ENCODE data around the gene PKP4. TPM values are rescaled to one million over a fixed set of nuclear protein-coding genes. Genes with fewer than 3 reads are reported as not detected.
"Not testable (repeated sequence)": the region's sequence is repeated elsewhere in the genome, so short reads cannot be mapped to it uniquely, and the experiment has no call there.

PKP4 gene
- total RNA-seq = 25.0 TPM
- polyA plus RNA-seq (ENCODE audit: insufficient read depth in 1 of 8, insufficient read length in 8 of 8, low replicate concordance in 1 of 8) = 10 to 100 TPM; 22.8 to 31.1 (median 24.7) TPM
- long read RNA-seq, donor 1, partial matches to known transcripts = 0 of 1 reads
- long read RNA-seq, donor 1, other reads (novel, unspliced or antisense) = 0 of 1 reads
- long read RNA-seq, donor 2 = 0 reads
- long read RNA-seq, donor 3, partial matches to known transcripts = 0 of 4 reads
- long read RNA-seq, donor 3, other reads (novel, unspliced or antisense) = 0 of 4 reads
- long read RNA-seq, donor 4 = 0 reads
- long read RNA-seq, donor 5, partial matches to known transcripts = 38 of 39 reads
- long read RNA-seq, donor 5, other reads (novel, unspliced or antisense) = 0 of 39 reads
- long read RNA-seq, donor 6, partial matches to known transcripts = 0 of 11 reads
- long read RNA-seq, donor 6, other reads (novel, unspliced or antisense) = 11 of 11 reads
- long read RNA-seq, donor 7, full-length matches to known transcripts = 5 of 29 reads
- long read RNA-seq, donor 7, partial matches to known transcripts = 24 of 29 reads
- long read RNA-seq, donor 7, other reads (novel, unspliced or antisense) = 0 of 29 reads
- long read RNA-seq, donor 8 = 0 reads
- long read RNA-seq, donor 9, partial matches to known transcripts = 0 of 2 reads
- long read RNA-seq, donor 9, other reads (novel, unspliced or antisense) = 0 of 2 reads
- long read RNA-seq, donor 10, partial matches to known transcripts = 0 of 2 reads
- long read RNA-seq, donor 10, other reads (novel, unspliced or antisense) = 0 of 2 reads
- long read RNA-seq, donor 11, partial matches to known transcripts = 0 of 2 reads
- long read RNA-seq, donor 11, other reads (novel, unspliced or antisense) = 0 of 2 reads

GRCh38 chr2:158456309-158457066, at the start of gene PKP4, which contains the start of gene CCDC148:
TSS of gene PKP4 (plus strand) at chr2:158456952. CDS start at chr2:158533185, 76,233 bp downstream.
TSS of gene CCDC148 (minus strand) at chr2:158456753. CDS start at chr2:158456439, 314 bp downstream.
- Histone ChIP-seq H3K36me3 (ENCODE audit: control insufficient read depth, insufficient read depth, low read length) (no peaks in the 10 kb centered on the region), H3K27me3 (ENCODE audit: control insufficient read depth, insufficient read depth, low read length) (no peaks in the 10 kb centered on the region), H3K9me3 (replicated peaks; ENCODE audit: control insufficient read depth, low read depth, low read length) (no peaks in the 10 kb centered on the region), H3K4me3 (ENCODE audit: low read length) (peak within 1 kb of the TSS; percentile 87), H3K27ac (ENCODE audit: low read length) (peak within 1 kb of the TSS; percentile 92), H3K4me1 (ENCODE audit: control insufficient read depth, insufficient read depth, low read length) (peaks cover 8% of the 10 kb centered on the region)
- peak; percentile 98 for DNase-seq
- under 1% methylated on average over 35 of the region's 48 CpGs for WGBS (ENCODE audit: insufficient coverage)

GRCh38 chr2:158407031-158407430, 49.7 kb upstream of the PKP4 start:
- H3K4me1 ChIP-seq (ENCODE audit: control insufficient read depth, insufficient read depth, low read length) = no peaks in the 10 kb centered on the region
- DNase-seq = no peak
- H3K27ac ChIP-seq (ENCODE audit: low read length) = no peak overlapping the region
- no peaks in the 10 kb centered on the region for H3K36me3 ChIP-seq (ENCODE audit: control insufficient read depth, insufficient read depth, low read length)
- WGBS (ENCODE audit: insufficient coverage) = 68% methylated on average over 3 of the region's 3 CpGs
- H3K27me3 ChIP-seq (ENCODE audit: control insufficient read depth, insufficient read depth, low read length) = no peaks in the 10 kb centered on the region
- H3K9me3 ChIP-seq (replicated peaks; ENCODE audit: control insufficient read depth, low read depth, low read length) = peaks cover 2% of the 10 kb centered on the region
- H3K4me3 ChIP-seq (ENCODE audit: low read length) = no peak overlapping the region

- Histone ChIP-seq H3K27me3 (ENCODE audit: control insufficient read depth, insufficient read depth, low read length) (no peaks in the 10 kb centered on the region), H3K36me3 (ENCODE audit: control insufficient read depth, insufficient read depth, low read length) (no peaks in the 10 kb centered on the region), H3K27ac (ENCODE audit: low read length) (no peak overlapping the region), H3K4me1 (ENCODE audit: control insufficient read depth, insufficient read depth, low read length) (no peaks in the 10 kb centered on the region), H3K4me3 (ENCODE audit: low read length) (no peak overlapping the region), H3K9me3 (replicated peaks; ENCODE audit: control insufficient read depth, low read depth, low read length) (peaks cover 2% of the 10 kb centered on the region)
- no CpG with 5 or more reads among the region's 1 CpG for WGBS (ENCODE audit: insufficient coverage)
- no peak for DNase-seq
These were observed 46.6 kb upstream of the PKP4 start for GRCh38 chr2:158410132-158410531.

GRCh38 chr2:158411748-158412147, 45.0 kb upstream of the PKP4 start:
- Histone ChIP-seq H3K9me3 (replicated peaks; ENCODE audit: control insufficient read depth, low read depth, low read length) (peaks cover 8% of the 10 kb centered on the region), H3K4me3 (ENCODE audit: low read length) (no peak overlapping the region), H3K36me3 (ENCODE audit: control insufficient read depth, insufficient read depth, low read length) (no peaks in the 10 kb centered on the region), H3K27ac (ENCODE audit: low read length) (no peak overlapping the region), H3K4me1 (ENCODE audit: control insufficient read depth, insufficient read depth, low read length) (no peaks in the 10 kb centered on the region), H3K27me3 (ENCODE audit: control insufficient read depth, insufficient read depth, low read length) (no peaks in the 10 kb centered on the region)
- no peak for DNase-seq

GRCh38 chr2:158412206-158412605, 44.5 kb upstream of the PKP4 start:
- no CpG with 5 or more reads among the region's 3 CpGs for WGBS (ENCODE audit: insufficient coverage)
- H3K4me3 ChIP-seq (ENCODE audit: low read length) = no peak overlapping the region
- H3K36me3 ChIP-seq (ENCODE audit: control insufficient read depth, insufficient read depth, low read length) = no peaks in the 10 kb centered on the region
- H3K27ac ChIP-seq (ENCODE audit: low read length) = no peak overlapping the region
- H3K27me3 ChIP-seq (ENCODE audit: control insufficient read depth, insufficient read depth, low read length) = no peaks in the 10 kb centered on the region
- H3K9me3 ChIP-seq (replicated peaks; ENCODE audit: control insufficient read depth, low read depth, low read length) = peaks cover 8% of the 10 kb centered on the region
- no peak for DNase-seq
- H3K4me1 ChIP-seq (ENCODE audit: control insufficient read depth, insufficient read depth, low read length) = no peaks in the 10 kb centered on the region

- Histone ChIP-seq H3K27me3 (ENCODE audit: control insufficient read depth, insufficient read depth, low read length) (no peaks in the 10 kb centered on the region), H3K4me3 (ENCODE audit: low read length) (no peak overlapping the region), H3K4me1 (ENCODE audit: control insufficient read depth, insufficient read depth, low read length) (no peaks in the 10 kb centered on the region), H3K27ac (ENCODE audit: low read length) (no peak overlapping the region), H3K9me3 (replicated peaks; ENCODE audit: control insufficient read depth, low read depth, low read length) (peaks cover 8% of the 10 kb centered on the region), H3K36me3 (ENCODE audit: control insufficient read depth, insufficient read depth, low read length) (no peaks in the 10 kb centered on the region)
- WGBS (ENCODE audit: insufficient coverage) = no CpG with 5 or more reads among the region's 2 CpGs
- peak; percentile 33 for DNase-seq
These were observed 43.2 kb upstream of the PKP4 start for GRCh38 chr2:158413581-158413980.

GRCh38 chr2:158414538-158414937, 42.2 kb upstream of the PKP4 start:
- WGBS (ENCODE audit: insufficient coverage) = no CpG with 5 or more reads among the region's 1 CpG
- no peak for DNase-seq
- H3K4me3 ChIP-seq (ENCODE audit: low read length) = no peak overlapping the region
- no peaks in the 10 kb centered on the region for H3K36me3 ChIP-seq (ENCODE audit: control insufficient read depth, insufficient read depth, low read length)
- H3K4me1 ChIP-seq (ENCODE audit: control insufficient read depth, insufficient read depth, low read length) = no peaks in the 10 kb centered on the region
- peaks cover 8% of the 10 kb centered on the region for H3K9me3 ChIP-seq (replicated peaks; ENCODE audit: control insufficient read depth, low read depth, low read length)
- H3K27me3 ChIP-seq (ENCODE audit: control insufficient read depth, insufficient read depth, low read length) = no peaks in the 10 kb centered on the region
- no peak overlapping the region for H3K27ac ChIP-seq (ENCODE audit: low read length)

GRCh38 chr2:158432117-158432516, 24.6 kb upstream of the PKP4 start:
- Histone ChIP-seq H3K9me3 (replicated peaks; ENCODE audit: control insufficient read depth, low read depth, low read length) (peaks cover 5% of the 10 kb centered on the region), H3K36me3 (ENCODE audit: control insufficient read depth, insufficient read depth, low read length) (no peaks in the 10 kb centered on the region), H3K4me3 (ENCODE audit: low read length) (no peak overlapping the region), H3K27me3 (ENCODE audit: control insufficient read depth, insufficient read depth, low read length) (no peaks in the 10 kb centered on the region), H3K4me1 (ENCODE audit: control insufficient read depth, insufficient read depth, low read length) (no peaks in the 10 kb centered on the region), H3K27ac (ENCODE audit: low read length) (no peak overlapping the region)
- no peak for DNase-seq

GRCh38 chr2:158433716-158434115, 23.0 kb upstream of the PKP4 start:
- not testable (repeated sequence) for H3K4me3 ChIP-seq (ENCODE audit: low read length); DNase-seq; H3K9me3 ChIP-seq (replicated peaks; ENCODE audit: control insufficient read depth, low read depth, low read length); H3K27me3 ChIP-seq (ENCODE audit: control insufficient read depth, insufficient read depth, low read length); H3K27ac ChIP-seq (ENCODE audit: low read length); H3K36me3 ChIP-seq (ENCODE audit: control insufficient read depth, insufficient read depth, low read length); H3K4me1 ChIP-seq (ENCODE audit: control insufficient read depth, insufficient read depth, low read length)
- WGBS (ENCODE audit: insufficient coverage) = 95% methylated on average over 13 of the region's 13 CpGs

GRCh38 chr2:158439062-158439461, 17.7 kb upstream of the PKP4 start:
- not testable (repeated sequence) for H3K4me1 ChIP-seq (ENCODE audit: control insufficient read depth, insufficient read depth, low read length); DNase-seq; H3K27me3 ChIP-seq (ENCODE audit: control insufficient read depth, insufficient read depth, low read length); H3K27ac ChIP-seq (ENCODE audit: low read length); H3K9me3 ChIP-seq (replicated peaks; ENCODE audit: control insufficient read depth, low read depth, low read length); H3K4me3 ChIP-seq (ENCODE audit: low read length); H3K36me3 ChIP-seq (ENCODE audit: control insufficient read depth, insufficient read depth, low read length)
- 80% methylated on average over 1 of the region's 4 CpGs for WGBS (ENCODE audit: insufficient coverage)

Data from muscle of leg (tissue), 16 donors.